Measurements from ENCODE around the gene FDX2.

- TF ChIP-seq, protein P1, sequence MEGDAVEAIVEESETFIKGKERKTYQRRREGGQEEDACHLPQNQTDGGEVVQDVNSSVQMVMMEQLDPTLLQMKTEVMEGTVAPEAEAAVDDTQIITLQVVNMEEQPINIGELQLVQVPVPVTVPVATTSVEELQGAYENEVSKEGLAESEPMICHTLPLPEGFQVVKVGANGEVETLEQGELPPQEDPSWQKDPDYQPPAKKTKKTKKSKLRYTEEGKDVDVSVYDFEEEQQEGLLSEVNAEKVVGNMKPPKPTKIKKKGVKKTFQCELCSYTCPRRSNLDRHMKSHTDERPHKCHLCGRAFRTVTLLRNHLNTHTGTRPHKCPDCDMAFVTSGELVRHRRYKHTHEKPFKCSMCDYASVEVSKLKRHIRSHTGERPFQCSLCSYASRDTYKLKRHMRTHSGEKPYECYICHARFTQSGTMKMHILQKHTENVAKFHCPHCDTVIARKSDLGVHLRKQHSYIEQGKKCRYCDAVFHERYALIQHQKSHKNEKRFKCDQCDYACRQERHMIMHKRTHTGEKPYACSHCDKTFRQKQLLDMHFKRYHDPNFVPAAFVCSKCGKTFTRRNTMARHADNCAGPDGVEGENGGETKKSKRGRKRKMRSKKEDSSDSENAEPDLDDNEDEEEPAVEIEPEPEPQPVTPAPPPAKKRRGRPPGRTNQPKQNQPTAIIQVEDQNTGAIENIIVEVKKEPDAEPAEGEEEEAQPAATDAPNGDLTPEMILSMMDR (conservative IDR thresholded peaks at IDR 0.05; ENCODE audit: low read depth in 2 of 2) = no peak
- TF ChIP-seq, protein P2, sequence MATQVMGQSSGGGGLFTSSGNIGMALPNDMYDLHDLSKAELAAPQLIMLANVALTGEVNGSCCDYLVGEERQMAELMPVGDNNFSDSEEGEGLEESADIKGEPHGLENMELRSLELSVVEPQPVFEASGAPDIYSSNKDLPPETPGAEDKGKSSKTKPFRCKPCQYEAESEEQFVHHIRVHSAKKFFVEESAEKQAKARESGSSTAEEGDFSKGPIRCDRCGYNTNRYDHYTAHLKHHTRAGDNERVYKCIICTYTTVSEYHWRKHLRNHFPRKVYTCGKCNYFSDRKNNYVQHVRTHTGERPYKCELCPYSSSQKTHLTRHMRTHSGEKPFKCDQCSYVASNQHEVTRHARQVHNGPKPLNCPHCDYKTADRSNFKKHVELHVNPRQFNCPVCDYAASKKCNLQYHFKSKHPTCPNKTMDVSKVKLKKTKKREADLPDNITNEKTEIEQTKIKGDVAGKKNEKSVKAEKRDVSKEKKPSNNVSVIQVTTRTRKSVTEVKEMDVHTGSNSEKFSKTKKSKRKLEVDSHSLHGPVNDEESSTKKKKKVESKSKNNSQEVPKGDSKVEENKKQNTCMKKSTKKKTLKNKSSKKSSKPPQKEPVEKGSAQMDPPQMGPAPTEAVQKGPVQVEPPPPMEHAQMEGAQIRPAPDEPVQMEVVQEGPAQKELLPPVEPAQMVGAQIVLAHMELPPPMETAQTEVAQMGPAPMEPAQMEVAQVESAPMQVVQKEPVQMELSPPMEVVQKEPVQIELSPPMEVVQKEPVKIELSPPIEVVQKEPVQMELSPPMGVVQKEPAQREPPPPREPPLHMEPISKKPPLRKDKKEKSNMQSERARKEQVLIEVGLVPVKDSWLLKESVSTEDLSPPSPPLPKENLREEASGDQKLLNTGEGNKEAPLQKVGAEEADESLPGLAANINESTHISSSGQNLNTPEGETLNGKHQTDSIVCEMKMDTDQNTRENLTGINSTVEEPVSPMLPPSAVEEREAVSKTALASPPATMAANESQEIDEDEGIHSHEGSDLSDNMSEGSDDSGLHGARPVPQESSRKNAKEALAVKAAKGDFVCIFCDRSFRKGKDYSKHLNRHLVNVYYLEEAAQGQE (IDR thresholded peaks at IDR 0.05; ENCODE audit: unreplicated experiment) = no peak
- no peak for TF ChIP-seq EZH2 (IDR thresholded peaks at IDR 0.05; ENCODE audit: low read depth, unreplicated experiment)
- TF ChIP-seq STAT1 (IDR thresholded peaks at IDR 0.05; ENCODE audit: unreplicated experiment) = no peak
- no peak for TF ChIP-seq POLR2AphosphoS5 (IDR thresholded peaks at IDR 0.05; ENCODE audit: low read depth)
- TF ChIP-seq CREB1 (CRISPR knock-in tag; IDR thresholded peaks at IDR 0.05; ENCODE audit: low read depth) = no peak
These were observed 30.7 kb upstream of the FDX2 start for GRCh38 chr19:10346509-10346908.
